ENCODE data around the gene UVRAG. TPM values are rescaled to one million over a fixed set of nuclear protein-coding genes. Genes with fewer than 3 reads are reported as not detected.

UVRAG gene
- total RNA-seq, 1 donor from 2014 or later, result 103 TPM

GRCh38 chr11:76163289-76163880 lies 348.4 kb downstream of the UVRAG start:
- Mint-ChIP-seq H3K27ac (no peak overlapping the region), H3K27me3 (peaks cover 2% of the 10 kb centered on the region), H3K4me3 (no peak overlapping the region), H3K9me3 (no peaks in the 10 kb centered on the region), H3K4me1 (no peaks in the 10 kb centered on the region), H3K36me3 (ENCODE audit: low read depth) (no peaks in the 10 kb centered on the region)
- ATAC-seq (ENCODE audit: low read depth), result no peak
- TF ChIP-seq, protein P1, sequence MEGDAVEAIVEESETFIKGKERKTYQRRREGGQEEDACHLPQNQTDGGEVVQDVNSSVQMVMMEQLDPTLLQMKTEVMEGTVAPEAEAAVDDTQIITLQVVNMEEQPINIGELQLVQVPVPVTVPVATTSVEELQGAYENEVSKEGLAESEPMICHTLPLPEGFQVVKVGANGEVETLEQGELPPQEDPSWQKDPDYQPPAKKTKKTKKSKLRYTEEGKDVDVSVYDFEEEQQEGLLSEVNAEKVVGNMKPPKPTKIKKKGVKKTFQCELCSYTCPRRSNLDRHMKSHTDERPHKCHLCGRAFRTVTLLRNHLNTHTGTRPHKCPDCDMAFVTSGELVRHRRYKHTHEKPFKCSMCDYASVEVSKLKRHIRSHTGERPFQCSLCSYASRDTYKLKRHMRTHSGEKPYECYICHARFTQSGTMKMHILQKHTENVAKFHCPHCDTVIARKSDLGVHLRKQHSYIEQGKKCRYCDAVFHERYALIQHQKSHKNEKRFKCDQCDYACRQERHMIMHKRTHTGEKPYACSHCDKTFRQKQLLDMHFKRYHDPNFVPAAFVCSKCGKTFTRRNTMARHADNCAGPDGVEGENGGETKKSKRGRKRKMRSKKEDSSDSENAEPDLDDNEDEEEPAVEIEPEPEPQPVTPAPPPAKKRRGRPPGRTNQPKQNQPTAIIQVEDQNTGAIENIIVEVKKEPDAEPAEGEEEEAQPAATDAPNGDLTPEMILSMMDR (IDR thresholded peaks at IDR 0.05), result no peak
- CTCF ChIA-PET, result no interaction called here
- DNase-seq, result no peak
- POLR2A ChIA-PET, result no interaction called here
- intact Hi-C loops (cut with micrococcal nuclease), result no loop called here

DNA sequence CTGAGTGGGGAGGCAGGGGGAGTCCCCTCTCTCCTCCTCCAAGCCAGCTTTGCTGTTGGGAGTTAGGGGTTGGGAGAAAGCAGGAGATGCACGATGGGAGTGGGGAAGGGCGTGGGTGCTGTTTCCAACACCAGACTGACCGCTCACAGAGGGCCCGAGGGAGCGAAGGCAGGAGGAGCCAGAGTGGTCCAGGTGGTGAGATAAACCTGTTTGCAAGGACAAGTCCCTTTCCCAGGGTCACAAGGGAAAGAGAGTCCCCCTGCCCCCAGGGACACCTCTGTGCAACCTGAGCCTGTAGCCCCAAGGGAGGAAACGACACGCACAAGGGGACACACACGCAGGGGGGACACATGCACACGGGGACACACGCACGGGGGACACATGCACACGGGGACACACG lies 349.1 kb downstream of the UVRAG start:
- intact Hi-C loops (cut with micrococcal nuclease), result no loop called here
- H3K27ac Mint-ChIP-seq, result no peak overlapping the region
- TF ChIP-seq, protein P1 (IDR thresholded peaks at IDR 0.05), result no peak
- no peaks in the 10 kb centered on the region for H3K36me3 Mint-ChIP-seq (ENCODE audit: low read depth)
- DNase-seq (no peak), ATAC-seq (ENCODE audit: low read depth) (no peak)
- ChIA-PET CTCF (no interaction called here), POLR2A (no interaction called here)
- no peaks in the 10 kb centered on the region for H3K9me3 Mint-ChIP-seq
- peaks cover 5% of the 10 kb centered on the region for H3K27me3 Mint-ChIP-seq
- no peak overlapping the region for H3K4me3 Mint-ChIP-seq
- H3K4me1 Mint-ChIP-seq, result no peaks in the 10 kb centered on the region

GRCh38 chr11:76164861-76165751 lies 350.1 kb downstream of the UVRAG start:
- CTCF ChIA-PET, result no interaction called here
- Mint-ChIP-seq H3K27ac (no peak overlapping the region), H3K36me3 (ENCODE audit: low read depth) (no peaks in the 10 kb centered on the region), H3K27me3 (peaks cover 5% of the 10 kb centered on the region), H3K4me3 (no peak overlapping the region), H3K9me3 (no peaks in the 10 kb centered on the region), H3K4me1 (no peaks in the 10 kb centered on the region)
- no peak for DNase-seq
- TF ChIP-seq, protein P1 (IDR thresholded peaks at IDR 0.05), result no peak
- POLR2A ChIA-PET, result no interaction called here
- intact Hi-C loops (cut with micrococcal nuclease), result no loop called here
- no peak for ATAC-seq (ENCODE audit: low read depth)

DNA sequence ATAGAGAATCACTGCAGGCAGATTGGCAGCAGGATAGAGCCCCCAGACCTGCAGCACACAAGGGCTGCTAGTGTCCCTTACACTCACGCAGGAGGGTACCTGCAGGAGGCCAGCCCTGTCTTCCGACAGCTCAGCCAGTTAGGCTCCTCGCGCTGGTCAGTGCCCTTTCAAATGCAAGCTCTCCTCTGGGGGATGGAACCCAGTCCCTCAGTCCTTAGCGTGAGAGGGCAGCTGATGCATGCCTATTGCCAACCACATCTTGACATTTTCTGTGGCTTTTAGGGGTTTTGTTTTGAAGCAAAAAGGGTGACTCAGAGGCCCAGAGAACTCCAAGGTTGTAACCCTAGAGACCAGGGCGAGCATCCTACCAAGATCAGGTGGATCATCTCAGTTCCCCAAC lies 351.3 kb downstream of the UVRAG start:
- H3K27me3 Mint-ChIP-seq, result peaks cover 5% of the 10 kb centered on the region
- POLR2A ChIA-PET, result no interaction called here
- CTCF ChIA-PET, result no interaction called here
- TF ChIP-seq, protein P1 (IDR thresholded peaks at IDR 0.05), result no peak
- H3K9me3 Mint-ChIP-seq, result no peaks in the 10 kb centered on the region
- H3K36me3 Mint-ChIP-seq (ENCODE audit: low read depth), result no peaks in the 10 kb centered on the region
- no peak overlapping the region for H3K4me3 Mint-ChIP-seq
- intact Hi-C loops (cut with micrococcal nuclease), result no loop called here
- no peaks in the 10 kb centered on the region for H3K4me1 Mint-ChIP-seq
- DNase-seq, result no peak
- no peak for ATAC-seq (ENCODE audit: low read depth)
- no peak overlapping the region for H3K27ac Mint-ChIP-seq

GRCh38 chr11:76167590-76167989 lies 352.6 kb downstream of the UVRAG start:
- POLR2A ChIA-PET, result no interaction called here
- no peaks in the 10 kb centered on the region for H3K36me3 Mint-ChIP-seq (ENCODE audit: low read depth)
- intact Hi-C loops (cut with micrococcal nuclease), result no loop called here
- no peaks in the 10 kb centered on the region for H3K9me3 Mint-ChIP-seq
- no peaks in the 10 kb centered on the region for H3K4me1 Mint-ChIP-seq
- H3K27ac Mint-ChIP-seq, result no peak overlapping the region
- CTCF ChIA-PET, result no interaction called here
- no peak overlapping the region for H3K4me3 Mint-ChIP-seq
- DNase-seq (no peak), ATAC-seq (ENCODE audit: low read depth) (no peak)
- TF ChIP-seq, protein P1 (IDR thresholded peaks at IDR 0.05), result no peak
- H3K27me3 Mint-ChIP-seq, result peaks cover 5% of the 10 kb centered on the region
